Measurements from ENCODE around the gene SP140. TPM values are rescaled to one million over a fixed set of nuclear protein-coding genes. Genes with fewer than 3 reads are reported as not detected.
A peak's percentile ranks its signal among the peaks of the same experiment; 100 is the strongest.

Gene SP140
- total RNA-seq, 4 donors from 2014 or later, result 0.65 to 2.5 (median 2.5) TPM; not detected in 1

- Histone ChIP-seq H3K4me1 (peaks cover 7 to 27% (median 23%) of the 10 kb centered on the region in 4 donors), H3K27ac (replicated peaks in 1 of 4) (no peak overlapping the region), H3K27me3 (no peaks in the 10 kb centered on the region), H3K9me3 (no peaks in the 10 kb centered on the region), H3K36me3 (peaks cover 28 to 46% (median 38%) of the 10 kb centered on the region in 4 donors), H3K4me3 (no peak overlapping the region)
- WGBS, result 90% methylated on average over 3 of the region's 3 CpGs
- TF ChIP-seq EP300 (IDR thresholded peaks at IDR 0.05), result no peak
- TF ChIP-seq POLR2A (IDR thresholded peaks at IDR 0.05; ENCODE audit: low read depth), result no peak
- TF ChIP-seq CTCF (IDR thresholded peaks at IDR 0.05), result no peak
- TF ChIP-seq POLR2AphosphoS5 (IDR thresholded peaks at IDR 0.05), result no peak
- DNase-seq (ENCODE audit: extremely low spot score), result no peak
- intact Hi-C loops (cut with DNase I), result no loop called here
Measured at GRCh38 chr2:230217424-230217823, 8.1 kb upstream of the SP140 start.

- H3K4me1 ChIP-seq, result peaks cover 7 to 27% (median 23%) of the 10 kb centered on the region in 4 donors
- no peaks in the 10 kb centered on the region for H3K9me3 ChIP-seq
- 54% methylated on average over 2 of the region's 2 CpGs for WGBS
- H3K36me3 ChIP-seq, result peaks cover 21 to 36% (median 29%) of the 10 kb centered on the region in 4 donors
- no peak for TF ChIP-seq CTCF (IDR thresholded peaks at IDR 0.05)
- no peak for TF ChIP-seq POLR2AphosphoS5 (IDR thresholded peaks at IDR 0.05)
- TF ChIP-seq EP300 (IDR thresholded peaks at IDR 0.05), result no peak
- no peak for TF ChIP-seq POLR2A (IDR thresholded peaks at IDR 0.05; ENCODE audit: low read depth)
- peak overlapping the region in 1 of 4 donors; percentile 78 for H3K27ac ChIP-seq (replicated peaks in 1 of 4)
- no peaks in the 10 kb centered on the region for H3K27me3 ChIP-seq
- no peak for DNase-seq (ENCODE audit: extremely low spot score)
- peak overlapping the region in 3 of 4 donors; percentile 58 to 77 (median 73) for H3K4me3 ChIP-seq
- intact Hi-C loops (cut with DNase I), result no loop called here
Measured at GRCh38 chr2:230218421-230218820, 7.1 kb upstream of the SP140 start.

GRCh38 chr2:230219419-230220331 is 5.9 kb upstream of the SP140 start, which contains the start of gene SP110:
SP110 (minus strand) TSS chr2:230219984; CDS start chr2:230216927, 3,057 bp downstream.
- no peaks in the 10 kb centered on the region for H3K9me3 ChIP-seq
- TF ChIP-seq POLR2AphosphoS5 (IDR thresholded peaks at IDR 0.05) (peak; percentile 70 to 76), CTCF (IDR thresholded peaks at IDR 0.05) (no peak)
- H3K4me3 ChIP-seq, result peak within 1 kb of the TSS; percentile 58 to 77 (median 68)
- peak within 1 kb of the TSS; percentile 71 to 78 (median 76) for H3K27ac ChIP-seq (replicated peaks in 1 of 4)
- peak; percentile 95 for DNase-seq (ENCODE audit: extremely low spot score)
- 2% methylated on average over 19 of the region's 19 CpGs for WGBS
- peaks cover 7 to 27% (median 23%) of the 10 kb centered on the region in 4 donors for H3K4me1 ChIP-seq
- no peaks in the 10 kb centered on the region for H3K27me3 ChIP-seq
- intact Hi-C loops (cut with DNase I), result loop anchor here (10.0 kb wide), 1 partner anchor 195 kb away; the partner anchor contains the start of gene SP100
- H3K36me3 ChIP-seq, result peaks cover 9 to 23% (median 18%) of the 10 kb centered on the region in 4 donors

GRCh38 chr2:230220347-230220969 is 5.1 kb upstream of the SP140 start:
- peaks cover 2 to 15% (median 11%) of the 10 kb centered on the region in 4 donors for H3K36me3 ChIP-seq
- no peak for DNase-seq (ENCODE audit: extremely low spot score)
- WGBS, result 93% methylated on average over 1 of the region's 1 CpG
- no peak for TF ChIP-seq CTCF (IDR thresholded peaks at IDR 0.05)
- TF ChIP-seq EP300 (IDR thresholded peaks at IDR 0.05), result no peak
- no peak for TF ChIP-seq POLR2A (IDR thresholded peaks at IDR 0.05; ENCODE audit: low read depth)
- TF ChIP-seq POLR2AphosphoS5 (IDR thresholded peaks at IDR 0.05), result no peak
- H3K4me3 ChIP-seq, result peak overlapping the region; percentile 58 to 77 (median 68)
- H3K27me3 ChIP-seq, result no peaks in the 10 kb centered on the region
- H3K9me3 ChIP-seq, result no peaks in the 10 kb centered on the region
- H3K27ac ChIP-seq (replicated peaks in 1 of 4), result peak overlapping the region; percentile 71 to 78 (median 76)
- peaks cover 7 to 27% (median 23%) of the 10 kb centered on the region in 4 donors for H3K4me1 ChIP-seq
- intact Hi-C loops (cut with DNase I), result loop anchor here (10.0 kb wide), 1 partner anchor 194 kb away; the partner anchor contains the start of gene SP100

Data from esophagus muscularis mucosa (tissue), 4 donors.